Activated naive CD8-positive, alpha-beta T cell treated with anti-CD3 and anti-CD28 coated beads, Interleukin-2, amount 50 U/mL, for 16 hours (primary cell): ENCODE results near the gene ISCA1.

Source experiments
- DNase-seq: peaks from one replicate; pipeline ENCODE4 v3.0.0-alpha.2; 2020; ENCODE audit warnings: low read depth, low spot score

The ISCA1 gene

DNA sequence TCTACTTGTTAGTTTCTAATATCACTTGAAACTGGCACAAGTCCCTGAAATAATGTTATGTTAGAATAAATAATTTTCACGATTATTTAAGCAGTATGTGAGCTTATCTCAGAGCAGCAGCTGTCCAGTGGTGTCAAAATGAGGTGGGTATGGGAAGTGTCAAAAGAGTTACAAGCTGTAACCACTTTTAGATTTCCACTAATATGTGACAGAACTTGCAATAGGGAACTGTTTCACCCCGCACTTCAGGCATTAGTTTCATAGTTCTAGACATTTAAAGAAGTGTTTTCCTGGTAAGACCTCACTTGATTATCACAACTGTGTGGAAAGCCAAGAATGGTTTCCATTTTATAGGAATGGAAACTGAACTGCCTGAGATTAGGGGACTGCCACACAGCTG lies 2.9 kb upstream of the ISCA1 start:
- no peak for DNase-seq

DNA sequence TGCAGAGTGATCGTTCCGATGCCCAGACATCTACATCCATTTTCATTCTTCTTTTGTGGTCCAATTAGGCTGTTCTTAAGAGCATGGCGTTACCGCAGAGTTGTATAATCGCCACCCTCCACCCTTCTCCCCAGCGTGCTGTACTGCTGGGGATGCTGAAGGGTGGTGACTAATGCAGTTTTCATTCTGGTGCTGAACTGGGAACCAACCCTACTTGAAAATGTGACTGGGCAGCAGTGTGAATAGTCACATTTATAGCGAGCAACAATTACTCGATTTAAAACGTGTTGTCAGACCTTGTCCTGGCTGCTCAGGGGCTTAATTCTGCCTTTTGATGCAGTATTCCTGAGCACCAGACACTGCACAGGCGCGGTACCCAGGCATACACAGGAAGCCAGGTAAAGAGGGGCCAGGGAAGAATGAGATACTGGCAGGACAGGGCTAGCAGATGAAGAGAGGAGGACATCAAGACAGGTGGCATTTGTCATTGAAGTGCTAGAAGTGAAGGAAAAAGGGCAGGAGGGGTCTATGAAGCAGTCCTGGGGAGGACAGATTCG lies 719 bp upstream of the ISCA1 start:
- DNase-seq = no peak

DNA sequence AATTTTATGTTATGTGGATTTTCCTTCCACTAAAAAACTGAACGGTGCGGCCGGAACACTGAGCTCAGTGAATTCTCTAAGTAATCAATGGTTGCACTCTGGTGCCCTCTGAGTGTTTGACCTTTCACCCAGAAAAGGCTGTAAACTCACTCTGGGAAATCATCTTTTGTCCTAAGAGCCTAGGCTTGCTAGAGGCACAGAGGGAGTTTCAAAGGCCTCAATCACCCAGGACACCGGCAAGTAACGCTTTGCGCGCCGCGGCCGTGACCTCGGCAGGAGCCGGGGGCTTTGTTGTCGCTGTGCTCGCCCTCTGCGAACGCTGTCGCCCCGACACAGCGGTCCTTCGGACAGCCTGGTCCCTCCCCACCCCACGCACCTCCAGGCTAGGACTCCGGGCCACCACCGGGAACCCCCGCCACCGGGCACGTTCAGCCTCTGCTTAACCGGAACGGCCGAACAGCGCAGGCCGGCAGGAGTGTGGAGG lies 703 bp downstream of the ISCA1 start:
- no peak for DNase-seq

DNA sequence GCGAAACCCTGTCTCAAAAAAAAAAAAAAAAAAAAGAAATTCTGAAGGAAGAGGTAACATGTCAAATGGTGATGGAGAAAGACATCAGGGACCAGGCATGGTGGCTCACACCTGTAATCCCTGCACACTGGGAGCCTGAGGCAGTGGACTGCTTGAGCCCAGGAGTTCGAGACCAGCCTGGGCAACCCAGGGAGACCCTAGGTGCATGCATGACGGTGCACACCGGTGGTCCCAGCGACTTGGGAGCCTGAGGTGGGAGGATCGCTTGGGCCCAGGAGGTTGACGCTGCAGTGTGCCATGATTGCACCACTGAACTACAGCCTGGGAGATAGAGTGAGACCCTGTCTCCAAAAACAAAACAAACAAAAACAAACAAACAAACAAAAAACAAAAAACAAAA lies 1.8 kb downstream of the ISCA1 start:
- DNase-seq = no peak

DNA sequence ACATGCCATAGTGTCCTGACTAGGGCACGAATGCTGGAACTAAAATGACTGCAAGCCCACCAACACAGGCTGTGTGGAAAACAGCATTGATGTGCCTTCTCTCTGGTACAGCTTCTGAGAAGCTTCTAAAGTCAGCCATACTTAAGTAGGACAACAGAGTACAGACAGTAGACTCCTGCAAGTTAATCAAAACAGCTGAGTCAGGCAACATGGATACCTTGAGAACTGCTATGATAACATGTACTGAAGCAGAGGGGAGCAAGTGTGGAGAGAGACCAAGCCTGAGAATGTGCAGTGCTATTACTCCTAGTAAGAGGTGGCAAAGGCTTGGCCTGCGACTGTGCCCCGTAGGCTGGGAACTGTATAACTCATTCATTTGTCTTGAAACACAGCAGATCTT lies 2.5 kb downstream of the ISCA1 start:
- no peak for DNase-seq

DNA sequence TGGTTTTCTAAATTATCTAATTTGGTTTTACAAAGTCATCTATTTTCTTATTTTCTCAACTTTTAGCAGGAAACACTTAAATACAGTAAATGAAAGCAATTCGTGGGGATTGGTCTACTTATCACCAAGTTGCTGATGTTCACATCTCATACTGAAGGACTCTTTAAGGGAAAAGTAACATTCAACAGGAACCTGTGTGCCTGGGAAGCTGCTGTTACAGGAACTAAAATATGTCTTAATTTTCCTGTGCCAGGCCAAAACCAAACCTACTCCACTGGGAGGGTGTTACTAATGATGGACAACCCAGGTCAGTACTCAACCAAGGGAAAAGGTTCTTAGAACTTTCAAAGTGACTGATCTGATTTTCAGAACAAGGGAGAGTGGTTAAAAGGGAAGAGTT lies 5.3 kb downstream of the ISCA1 start:
- DNase-seq = no peak

DNA sequence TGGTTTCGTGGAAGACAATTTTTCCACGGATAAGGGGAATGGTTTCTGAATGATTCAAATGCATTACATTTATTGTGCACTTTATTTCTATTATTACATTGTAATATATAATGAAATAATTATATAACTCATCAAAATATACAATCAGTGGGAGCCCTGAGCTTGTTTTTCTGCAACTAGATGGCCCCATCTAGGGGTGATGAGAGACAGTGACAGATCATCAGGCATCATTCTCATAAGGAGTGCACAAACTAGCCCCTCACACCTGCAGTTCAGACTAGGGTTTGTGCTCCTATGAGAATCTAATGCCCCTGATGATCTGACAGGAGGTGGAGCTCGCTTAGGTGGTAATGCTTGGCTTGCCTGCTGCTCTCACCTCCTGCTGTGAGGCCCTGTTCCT lies 6.4 kb downstream of the ISCA1 start:
- no peak for DNase-seq

DNA sequence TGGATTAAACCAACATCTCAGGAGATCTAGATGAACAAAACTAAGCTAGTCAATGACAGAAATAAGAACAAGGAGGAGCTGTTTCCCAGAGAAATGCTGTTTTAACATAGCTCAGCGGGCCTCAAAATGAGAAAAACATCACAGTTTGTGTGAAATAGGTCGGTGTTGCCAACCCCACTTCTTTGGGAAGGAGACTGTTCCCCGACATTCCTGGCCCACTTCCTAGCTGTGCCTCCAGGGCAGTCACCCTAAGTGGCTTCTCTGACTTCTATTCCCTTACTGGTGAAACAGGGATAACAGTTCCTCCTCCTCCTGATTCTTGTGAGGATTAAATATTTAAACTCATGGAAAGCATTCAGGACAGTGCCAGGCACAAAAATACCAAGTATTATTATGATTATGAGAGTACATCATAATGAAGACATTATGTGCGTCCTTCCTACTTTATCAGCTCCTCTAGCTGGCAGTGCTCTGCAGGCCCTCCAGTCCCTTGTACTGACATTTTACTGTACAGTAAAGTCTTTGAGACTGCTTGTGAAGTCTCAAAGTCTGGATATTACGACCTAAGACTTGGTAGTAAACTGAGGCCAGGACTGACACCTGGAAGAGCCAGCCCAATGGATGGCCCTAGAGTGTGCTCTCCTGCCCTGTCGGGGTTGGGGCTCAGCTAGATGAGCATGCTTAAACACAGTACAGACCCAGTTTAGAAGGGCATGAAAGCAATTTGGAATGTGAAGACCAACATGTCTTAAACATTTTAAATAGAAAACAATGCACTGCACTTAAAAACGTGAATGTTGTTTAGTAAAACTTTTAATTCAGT lies 7.3 kb downstream of the ISCA1 start:
- DNase-seq = no peak

DNA sequence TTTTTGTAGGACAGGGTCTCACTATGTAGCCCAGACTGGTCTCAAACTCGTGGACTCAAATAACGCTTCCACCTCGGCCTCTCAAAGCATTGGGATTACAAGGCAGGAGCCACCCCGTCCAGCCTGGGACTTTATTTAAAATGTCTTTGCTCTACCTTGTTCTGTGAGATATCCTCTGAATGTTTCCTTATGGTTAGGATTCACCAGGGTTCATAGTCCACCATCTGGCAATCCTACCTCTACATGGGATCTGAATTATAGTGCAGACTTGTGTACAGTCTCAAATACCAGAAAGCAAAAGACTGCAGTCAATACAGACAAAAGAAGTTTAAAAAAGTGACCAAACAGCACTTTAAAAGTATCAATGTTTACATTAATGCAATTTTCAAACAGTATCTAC lies 10.1 kb downstream of the ISCA1 start:
- no peak for DNase-seq

DNA sequence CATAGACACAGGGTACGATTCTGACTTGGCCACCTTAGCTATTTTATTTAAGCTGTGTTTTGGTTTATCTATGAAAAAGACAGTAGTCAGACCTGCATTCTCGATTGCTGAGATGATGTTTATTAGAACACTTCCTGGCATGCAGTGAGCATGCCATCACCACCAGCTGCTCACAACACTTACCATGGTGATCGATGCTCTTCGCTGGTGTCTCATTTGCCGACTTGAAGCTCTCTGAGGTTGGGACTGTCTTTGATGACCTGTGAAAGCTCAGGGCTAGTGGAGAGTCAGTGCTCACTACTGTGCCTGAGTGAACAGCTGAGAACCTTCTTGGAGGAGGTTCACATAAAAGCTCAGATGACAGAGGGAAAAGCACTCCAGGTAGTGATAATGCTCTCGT lies 18.5 kb downstream of the ISCA1 start:
- DNase-seq = no peak

DNA sequence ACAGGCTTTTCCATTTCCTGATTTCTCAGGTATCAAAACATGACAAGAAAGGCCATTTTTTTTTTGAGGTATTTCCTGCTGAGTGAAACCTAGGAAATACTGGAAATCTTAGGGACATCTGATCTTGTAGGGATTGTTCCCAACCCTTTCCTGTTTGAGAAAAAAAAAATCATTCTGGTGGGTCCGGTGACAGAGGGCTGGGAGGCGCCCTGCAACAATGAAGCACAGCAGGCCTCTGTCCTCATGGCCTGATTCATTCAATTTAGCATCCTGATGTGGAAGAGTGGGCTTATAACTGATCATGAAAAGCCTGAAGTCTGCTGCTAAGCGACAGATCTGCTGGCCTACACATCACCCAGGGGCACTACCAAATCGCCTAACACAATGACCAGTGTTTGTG lies 19.8 kb downstream of the ISCA1 start:
- DNase-seq = no peak

DNA sequence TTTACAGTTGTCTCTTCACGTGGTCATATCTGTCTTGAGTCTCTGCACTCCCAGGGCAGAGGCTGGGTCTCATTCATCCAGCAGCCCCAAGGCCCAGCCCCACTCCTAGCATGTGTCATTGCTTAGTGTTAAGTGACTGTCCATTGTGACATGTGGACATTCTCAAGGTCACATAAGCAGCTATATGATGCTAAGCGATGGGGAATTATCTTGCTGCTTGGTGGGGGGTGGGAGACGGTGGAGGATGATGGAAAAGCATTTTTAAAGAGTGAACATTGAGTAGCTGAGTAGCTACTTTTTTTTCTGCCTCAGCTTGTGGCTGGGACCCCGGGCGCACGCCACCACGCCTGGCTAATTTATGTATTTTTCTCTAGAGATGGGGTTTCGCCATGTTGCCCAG lies 22.8 kb downstream of the ISCA1 start, which contains the start of gene C9orf153:
Gene C9orf153, minus strand, starts transcription at position 101 of the 400 bp plus-strand sequence. CDS start 30,054 bp downstream, outside the sequence.
- DNase-seq = no peak

DNA sequence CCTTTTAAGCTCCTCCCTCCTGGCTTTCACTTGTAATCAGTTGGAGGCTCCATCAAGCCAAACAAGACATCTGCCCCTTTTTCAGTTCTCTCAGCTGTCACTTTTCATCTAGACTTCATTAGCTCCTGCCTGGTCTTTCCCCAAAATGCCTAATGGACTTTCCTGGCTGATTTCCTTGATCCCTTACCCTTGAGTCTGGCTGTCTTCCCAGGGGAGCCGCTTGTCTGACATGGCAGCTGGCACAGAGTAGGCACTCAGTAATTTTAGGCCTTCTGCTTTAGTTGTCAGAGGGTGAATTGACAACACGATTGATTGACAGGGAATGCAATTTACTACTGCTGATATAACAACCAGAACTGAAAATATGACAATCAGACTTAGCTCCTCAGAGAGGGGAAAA lies 24.9 kb downstream of the ISCA1 start:
- no peak for DNase-seq

DNA sequence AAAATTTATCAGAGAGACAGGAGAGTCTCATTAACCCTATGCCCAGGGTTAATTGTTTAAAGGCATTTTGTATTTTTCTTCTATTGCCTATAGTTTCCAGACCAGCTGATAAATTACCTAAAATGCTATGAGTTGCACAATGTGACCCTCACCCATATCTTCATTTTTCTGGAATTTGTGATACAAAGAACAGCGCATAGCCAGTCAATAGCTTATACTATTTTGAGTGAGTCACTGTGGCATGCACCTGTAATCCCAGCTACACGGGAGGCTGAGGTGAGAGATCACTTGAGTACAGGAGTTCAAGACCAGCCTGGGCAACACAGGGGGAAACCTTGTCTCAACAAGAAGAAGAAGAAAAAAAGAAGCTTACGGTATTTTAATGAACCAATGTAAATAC lies 25.7 kb downstream of the ISCA1 start:
- DNase-seq = no peak

DNA sequence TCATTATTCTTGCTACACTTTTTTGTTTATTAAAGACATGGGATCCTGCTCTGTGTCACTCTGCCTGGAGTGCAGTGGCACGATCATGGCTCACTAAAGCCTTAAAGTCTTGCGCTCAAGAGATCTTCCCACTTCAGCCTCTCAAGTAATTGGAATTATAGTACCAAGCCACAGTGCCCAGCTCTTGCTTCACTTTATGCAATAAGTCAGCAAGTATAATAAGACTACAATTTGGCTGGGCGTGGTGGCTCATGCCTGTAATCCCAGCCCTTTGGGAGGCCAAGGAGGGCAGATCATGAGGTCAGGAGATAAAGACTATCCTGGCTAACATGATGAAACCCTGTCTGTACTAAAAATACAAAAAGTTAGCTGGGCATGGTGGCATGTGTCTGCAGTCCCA lies 28.8 kb downstream of the ISCA1 start:
- DNase-seq = no peak

DNA sequence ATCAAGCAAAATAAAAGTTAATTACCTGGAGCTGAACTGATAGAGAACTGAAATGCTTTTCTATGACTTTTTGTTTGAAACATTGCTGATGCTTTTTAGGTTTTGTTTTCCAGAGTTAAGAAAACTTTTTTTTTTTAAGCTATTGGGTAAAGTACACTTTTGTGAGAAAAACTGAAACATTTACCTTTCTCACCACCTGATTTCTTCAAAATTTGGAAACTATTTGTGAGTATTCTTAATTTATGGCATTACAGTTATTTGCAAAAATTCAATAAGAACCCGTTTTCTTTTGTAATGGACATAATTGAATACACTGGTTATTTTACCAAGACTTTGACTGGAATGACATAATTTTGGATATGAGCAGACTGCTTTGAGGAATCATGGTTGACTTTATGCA lies 29.5 kb downstream of the ISCA1 start:
- no peak for DNase-seq

DNA sequence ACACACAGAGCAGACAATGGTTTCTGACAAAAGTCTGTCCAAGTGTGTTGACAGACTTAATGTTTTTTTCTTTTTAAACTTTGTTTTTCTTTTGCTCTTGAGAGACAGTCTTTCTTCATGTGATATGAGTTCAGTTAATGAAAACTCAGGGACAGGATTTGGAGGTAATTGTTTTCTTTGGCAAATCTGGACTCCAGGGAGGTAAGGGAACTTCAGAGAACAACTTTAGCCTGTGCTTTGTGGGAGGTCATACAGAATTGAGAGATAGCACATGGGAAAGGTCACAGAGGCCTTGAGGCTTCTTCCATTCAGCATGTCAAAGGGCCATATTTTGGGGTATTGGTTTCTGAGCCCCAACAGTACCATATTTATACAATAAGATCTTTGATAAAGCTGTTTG lies 32.2 kb downstream of the ISCA1 start:
- DNase-seq = no peak

DNA sequence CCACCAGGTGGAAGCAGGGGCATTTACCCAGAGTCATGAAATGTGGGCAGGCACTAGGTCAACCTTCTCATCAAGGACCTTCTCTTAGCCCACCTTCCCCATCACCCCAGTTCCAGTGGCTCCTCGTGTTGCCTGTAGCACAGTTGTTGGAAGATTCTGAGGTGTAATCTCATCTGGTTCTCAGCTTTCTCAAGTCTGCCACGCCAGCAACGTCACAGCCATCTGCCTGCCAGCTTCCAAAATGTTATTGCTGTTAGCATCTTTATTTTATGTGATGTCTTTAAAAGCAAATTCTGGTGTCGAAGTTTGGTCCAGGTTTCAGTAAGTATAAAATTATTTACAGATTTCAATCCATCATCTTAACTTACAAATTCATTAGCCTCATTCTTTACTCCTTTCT lies 33.6 kb downstream of the ISCA1 start:
- DNase-seq = no peak

DNA sequence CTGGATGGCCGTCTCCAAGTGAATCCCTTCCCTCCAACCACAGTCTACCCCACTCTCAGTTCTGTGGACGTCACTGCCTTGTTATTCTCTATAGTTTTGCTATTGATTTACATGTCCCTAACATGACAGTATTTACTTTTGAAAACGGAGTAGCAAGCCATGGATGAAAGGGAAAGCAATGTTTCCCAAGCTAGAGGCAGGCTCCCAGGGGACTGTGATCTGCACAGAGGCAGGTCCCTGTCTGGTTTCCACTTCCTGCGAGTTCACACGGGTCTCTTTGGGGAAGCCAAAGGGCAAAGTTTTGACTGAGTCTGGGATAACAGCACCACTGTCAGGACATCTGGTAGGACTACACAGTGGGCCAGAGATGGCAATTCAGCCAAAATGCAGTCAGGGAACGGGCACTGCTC lies 35.6 kb downstream of the ISCA1 start:
- no peak for DNase-seq

DNA sequence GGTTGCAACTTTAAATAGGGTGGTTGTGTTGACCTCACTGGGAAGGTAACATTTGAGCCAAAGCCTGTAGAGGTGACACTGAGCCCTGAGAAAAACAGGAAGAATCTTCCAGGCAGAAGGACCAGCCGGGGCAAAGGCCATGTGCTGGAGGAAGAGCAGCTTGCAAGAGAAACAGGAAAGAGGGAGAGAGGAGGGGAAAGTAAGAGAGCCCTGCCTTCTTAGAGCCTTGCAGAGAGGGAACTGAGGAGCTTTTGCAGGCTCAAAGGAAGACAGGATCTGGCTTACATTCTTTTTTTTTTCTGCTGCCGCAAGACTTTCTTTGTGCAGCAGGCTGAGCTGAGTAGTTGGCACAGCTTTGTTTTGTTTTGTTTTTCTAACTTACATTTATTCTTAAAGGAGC lies 40.3 kb downstream of the ISCA1 start:
- no peak for DNase-seq

DNA sequence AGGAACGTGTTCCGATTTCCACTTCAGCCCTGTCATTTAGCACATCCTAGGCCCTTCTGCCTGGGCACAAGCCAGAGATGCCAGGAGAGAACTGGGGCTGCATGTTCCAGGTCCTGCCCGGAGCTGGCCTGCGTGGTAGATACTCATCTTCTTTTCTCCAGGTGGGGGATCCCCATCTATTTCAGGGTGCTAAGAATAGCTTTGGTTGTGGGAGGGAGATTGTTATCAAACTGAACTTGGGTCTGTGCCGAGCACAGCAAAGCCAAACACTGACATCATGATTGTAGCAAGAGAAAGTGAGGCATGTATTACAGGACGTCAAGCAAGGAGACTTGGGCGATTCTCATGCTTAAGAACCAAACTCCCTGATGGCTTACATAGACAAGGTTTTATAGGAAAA lies 41.1 kb downstream of the ISCA1 start:
- DNase-seq = no peak

DNA sequence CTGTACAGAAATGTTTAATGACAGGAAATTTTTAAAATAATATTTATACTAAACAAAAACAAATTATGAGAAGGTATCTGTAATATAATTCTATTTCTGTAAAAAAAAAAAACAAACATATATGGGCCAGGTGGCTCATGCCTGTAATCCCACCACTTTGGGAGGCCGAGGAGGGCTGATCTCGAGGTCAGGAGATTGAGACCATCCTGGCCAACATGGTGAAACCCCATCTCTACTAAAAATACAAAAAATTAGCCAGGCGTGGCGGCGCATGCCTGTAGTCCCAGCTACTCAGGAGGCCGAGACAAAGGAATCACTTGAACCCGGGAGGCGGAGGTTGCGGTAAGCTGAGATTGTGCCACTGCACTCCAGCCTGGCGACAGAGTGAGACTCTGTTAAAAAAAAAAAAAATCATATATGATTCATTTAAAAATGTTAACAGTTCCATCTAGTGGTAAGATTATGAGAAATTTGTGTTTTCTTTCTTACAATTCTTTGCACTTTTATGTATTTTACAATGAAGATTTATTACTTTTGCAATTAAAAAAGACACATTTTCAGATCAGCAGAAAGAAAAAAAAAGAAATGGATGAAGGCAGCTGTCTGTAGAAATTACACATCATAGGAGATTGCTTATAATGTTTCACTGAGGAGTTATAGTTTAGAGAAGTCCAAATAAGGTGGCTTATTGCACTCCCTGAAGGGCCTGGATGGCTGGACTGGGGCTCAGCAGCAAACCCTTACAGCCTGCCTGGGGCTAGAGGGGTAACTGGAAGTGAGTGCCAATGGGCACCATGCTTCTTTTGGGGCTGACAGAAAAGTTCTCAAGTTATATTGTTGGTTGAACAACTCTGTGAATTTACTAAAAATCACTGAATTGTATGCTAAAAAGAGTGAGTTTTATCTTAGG lies 43.2 kb downstream of the ISCA1 start:
- no peak for DNase-seq
